Stimulated activated CD8-positive, alpha-beta memory T cell treated with anti-CD3 and anti-CD28 coated beads, Interleukin-4, amount 100 ng/mL, for 48 hours (primary cell): Measurements from ENCODE around the gene ADISSP.
A peak's percentile ranks its signal among the peaks of the same experiment; 100 is the strongest.

ENCODE experiments used
- DNase-seq: peaks from one replicate; pipeline ENCODE4 v3.0.0-alpha.2; 2020

The ADISSP gene

DNA sequence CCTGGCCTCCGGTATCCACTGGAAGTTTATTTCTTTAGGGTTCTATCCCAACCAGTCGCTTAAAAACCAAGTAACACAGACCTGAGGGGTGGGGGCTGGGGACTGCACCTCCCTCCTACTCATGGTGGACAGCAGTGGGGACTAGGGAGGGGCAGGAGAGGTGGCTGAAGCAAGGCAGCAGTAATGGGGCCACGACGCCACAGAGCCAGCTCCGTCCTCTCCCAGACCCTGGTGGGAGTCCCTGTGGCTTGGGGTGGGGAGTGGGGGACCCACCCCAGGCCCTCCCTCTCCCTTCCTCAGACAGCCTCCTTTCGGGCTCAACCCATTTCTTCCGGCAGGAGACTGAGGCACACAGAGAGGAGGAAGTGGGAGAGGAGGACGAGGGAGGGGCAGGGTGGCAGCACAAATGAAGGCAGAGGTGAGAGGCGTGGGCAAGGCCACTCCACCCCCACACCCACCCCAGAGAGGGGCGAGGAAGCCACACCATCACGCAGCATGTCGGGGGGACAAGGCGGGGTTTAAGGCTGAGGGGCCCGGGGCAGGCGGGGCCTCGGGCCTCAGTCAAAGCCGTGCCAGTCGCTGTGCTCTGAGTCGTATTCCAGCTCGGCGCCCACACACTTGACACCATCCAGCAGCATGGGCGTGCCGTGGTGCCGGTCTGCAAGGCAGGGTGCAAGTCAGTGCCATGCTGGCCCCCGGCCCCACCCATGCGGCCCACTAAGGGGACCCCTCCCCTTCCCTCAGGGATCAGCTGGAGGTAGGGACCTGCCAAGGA lies 13.9 kb downstream of the ADISSP start:
- no peak for DNase-seq

DNA sequence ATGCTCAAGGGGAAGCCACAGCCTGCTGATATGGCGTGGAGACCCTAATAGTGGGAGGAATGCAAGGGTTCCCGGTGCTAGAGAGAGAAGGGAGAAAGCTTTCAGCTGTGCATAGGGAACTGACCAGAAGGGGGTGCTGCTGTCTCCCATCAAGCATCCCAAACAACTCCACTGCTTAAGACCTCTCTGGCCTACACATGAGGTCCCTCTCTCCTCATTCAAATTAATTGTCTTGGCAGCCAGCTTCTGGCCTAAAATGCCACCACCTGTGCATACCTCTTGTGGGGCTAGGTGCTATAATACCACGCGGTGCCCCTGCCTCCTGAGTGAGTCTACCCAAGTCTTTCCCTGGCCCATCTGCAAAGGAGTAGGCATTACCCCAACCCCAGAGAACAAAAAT lies 14.5 kb downstream of the ADISSP start:
- peak; percentile 74 for DNase-seq

DNA sequence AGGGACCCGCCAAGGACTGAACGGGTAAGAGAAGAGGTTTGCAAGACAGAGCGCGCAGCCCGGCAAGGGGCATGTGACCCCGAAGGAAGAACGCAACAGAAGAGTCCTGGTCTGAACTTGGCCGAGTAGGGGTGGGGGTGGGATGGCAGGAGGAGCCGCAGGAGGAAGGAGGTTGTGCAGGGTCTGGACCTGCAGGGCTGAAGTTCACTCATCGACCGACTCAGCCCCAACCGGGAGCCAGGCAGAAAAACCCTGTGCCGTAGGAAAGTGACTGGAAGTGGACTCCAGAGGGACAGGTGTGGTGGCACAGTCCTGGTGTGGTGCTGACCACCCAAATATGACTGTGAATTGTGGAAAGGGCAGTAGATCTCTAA lies 15.2 kb downstream of the ADISSP start:
- no peak for DNase-seq

DNA sequence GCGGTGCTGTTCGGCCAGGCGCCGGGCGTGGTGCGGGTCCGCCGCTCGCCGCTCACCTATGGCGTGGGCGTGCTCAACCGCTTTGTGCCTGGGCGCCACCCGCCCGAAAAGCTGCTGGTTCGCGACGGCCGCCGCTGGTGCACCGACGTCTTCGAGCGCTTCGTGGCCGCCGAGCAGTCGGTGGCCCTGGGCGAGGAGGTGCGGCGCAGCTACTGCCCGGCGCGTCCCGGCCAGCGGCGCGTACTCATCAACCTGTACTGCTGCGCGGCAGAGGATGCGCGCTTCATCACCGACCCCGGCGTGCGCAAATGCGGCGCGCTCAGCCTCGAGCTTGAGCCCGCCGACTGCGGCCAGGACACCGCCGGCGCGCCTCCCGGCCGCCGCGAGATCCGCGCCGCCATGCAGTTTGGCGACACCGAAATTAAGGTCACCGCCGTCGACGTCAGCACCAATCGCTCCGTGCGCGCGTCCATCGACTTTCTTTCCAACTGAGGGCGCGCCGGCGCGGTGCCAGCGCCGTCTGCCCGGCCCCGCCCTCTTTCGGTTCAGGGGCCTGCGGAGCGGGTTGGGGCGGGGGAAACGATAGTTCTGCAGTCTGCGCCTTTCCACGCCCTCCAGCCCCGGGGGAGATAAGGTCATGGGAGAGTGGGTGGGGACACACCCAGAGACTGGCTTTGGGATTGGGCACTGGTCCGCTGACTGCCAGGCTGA lies 15.7 kb downstream of the ADISSP start:
- DNase-seq = peak; percentile 70

DNA sequence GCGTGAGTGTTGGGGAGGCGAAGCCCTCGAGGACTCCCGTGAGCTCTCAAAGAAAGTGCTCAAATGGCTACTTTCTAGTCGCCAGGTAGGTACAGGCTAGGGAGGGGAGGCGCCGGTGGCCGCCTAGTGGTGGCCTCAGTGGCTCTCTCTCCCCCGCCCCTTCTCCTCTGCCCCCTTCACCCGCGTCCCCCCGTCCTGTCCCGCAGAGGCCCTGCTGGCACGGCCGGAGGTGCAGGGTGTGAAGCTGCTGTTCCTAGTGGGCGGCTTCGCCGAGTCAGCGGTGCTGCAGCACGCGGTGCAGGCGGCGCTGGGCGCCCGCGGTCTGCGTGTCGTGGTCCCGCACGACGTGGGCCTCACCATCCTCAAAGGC lies 16.3 kb downstream of the ADISSP start:
- no peak for DNase-seq

DNA sequence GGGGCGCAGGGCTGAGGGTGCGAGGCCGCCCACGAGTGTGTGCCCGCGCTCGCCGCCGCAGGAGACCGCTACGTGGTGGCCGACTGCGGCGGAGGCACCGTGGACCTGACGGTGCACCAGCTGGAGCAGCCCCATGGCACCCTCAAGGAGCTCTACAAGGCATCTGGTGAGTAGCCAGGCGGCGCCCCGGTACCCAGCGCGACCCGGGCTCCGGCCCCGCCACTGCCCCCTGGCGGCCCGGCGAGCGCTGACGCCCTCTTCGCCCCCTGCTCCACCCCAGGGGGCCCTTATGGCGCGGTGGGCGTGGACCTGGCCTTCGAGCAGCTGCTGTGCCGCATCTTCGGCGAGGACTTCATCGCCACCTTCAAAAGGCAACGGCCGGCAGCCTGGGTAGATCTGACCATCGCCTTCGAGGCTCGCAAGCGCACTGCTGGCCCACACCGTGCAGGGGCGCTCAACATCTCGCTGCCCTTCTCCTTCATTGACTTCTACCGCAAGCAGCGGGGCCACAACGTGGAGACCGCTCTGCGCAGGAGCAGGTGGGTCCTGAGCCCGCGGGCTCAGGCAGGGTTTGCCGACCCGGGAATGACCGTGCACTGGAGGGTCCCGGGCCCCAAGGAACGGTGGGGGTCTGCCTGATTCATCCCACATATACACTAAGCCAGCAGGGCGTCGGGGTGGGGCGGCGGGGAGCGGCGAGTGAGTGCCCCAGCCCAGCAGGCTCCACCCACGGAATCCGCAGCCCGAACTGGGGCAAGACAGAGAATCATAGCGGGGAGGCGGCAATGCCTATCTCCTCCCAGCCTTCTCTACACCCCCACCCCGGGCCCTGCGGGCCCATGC lies 17.6 kb downstream of the ADISSP start:
- DNase-seq = peak; percentile 67

DNA sequence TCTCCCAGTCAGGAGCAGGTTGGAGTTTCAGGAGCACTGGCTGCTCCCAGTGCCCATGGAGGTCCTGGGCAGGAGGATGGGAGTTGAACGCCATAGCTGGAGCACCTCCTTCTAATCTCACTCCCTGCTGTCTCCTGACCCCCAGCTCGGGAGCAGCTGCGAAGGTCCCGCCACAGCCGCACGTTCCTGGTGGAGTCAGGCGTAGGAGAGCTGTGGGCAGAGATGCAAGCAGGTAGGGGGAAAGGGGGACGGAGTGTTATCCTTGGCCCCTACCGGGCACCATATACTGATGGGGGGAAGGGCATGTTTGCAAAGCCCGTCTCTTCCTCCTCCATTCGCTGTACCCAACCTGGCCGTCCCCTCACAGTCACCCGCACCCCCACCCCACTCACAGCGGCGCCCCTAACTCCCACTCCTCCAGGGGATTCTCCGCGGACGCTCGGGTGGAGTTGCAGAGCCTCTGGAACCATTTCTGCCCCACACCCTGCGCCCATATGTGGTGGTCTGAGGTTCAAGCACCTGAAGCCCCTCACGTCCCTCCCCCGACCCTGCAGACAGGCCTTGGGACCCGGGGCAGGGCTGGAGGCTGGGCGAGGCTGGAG lies 18.4 kb downstream of the ADISSP start:
- DNase-seq = no peak

DNA sequence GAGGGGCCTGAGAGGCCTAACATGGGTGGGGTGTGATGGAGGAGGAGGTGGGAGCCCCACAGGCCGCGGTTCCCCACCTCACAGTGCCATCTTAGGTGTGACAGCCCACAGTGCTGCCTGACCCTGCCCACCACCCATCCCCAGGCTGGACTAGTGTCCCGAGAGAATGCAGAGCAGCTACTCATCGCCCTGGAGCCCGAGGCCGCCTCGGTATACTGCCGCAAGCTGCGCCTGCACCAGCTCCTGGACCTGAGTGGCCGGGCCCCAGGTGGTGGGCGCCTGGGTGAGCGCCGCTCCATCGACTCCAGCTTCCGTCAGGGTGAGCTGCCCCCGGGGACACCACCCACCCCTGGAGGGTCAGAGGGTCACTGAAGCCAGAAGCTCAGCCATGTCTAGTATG lies 19.5 kb downstream of the ADISSP start:
- no peak for DNase-seq

DNA sequence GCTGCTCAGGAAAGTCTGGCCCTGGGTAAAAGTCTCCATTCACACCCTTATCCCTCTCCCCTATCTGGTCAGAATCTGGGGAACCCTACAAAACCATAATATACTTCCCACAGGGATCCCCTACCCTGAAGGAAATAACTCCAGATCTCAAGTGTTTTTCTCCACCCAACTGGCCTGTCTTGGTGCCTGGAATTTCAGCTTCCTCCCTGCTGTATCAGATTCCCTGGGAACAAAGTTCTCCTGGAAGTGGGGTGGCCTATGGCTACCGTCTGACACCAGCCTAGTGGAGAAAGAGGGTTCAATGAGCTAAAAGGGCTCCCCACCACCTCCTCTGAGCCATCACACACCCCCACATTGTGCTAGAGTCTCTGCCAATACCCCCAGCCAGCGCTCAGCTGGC lies 20.1 kb downstream of the ADISSP start:
- no peak for DNase-seq

DNA sequence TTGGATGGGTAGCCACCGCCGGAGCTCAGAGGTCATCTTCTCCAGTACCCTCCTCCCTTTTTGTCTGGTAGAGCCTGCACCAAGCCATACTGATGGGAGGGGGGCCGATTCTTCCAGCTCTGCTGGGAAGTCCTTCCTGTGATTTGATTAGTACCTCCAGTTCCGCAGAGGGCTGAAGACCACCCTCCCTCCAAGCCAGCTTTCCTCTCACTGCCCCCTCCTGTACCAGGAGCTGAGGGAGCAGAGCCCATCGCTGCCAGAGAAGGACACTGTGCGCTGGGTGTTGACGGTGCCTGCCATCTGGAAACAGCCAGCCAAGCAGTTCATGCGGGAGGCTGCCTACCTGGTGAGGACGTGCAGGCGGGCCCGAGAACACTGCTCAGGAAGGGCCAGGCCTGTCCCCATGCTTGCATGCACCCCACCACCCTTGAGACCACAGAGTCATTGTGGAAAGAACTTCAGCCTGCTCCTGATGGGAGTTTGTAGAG lies 21.8 kb downstream of the ADISSP start:
- no peak for DNase-seq

DNA sequence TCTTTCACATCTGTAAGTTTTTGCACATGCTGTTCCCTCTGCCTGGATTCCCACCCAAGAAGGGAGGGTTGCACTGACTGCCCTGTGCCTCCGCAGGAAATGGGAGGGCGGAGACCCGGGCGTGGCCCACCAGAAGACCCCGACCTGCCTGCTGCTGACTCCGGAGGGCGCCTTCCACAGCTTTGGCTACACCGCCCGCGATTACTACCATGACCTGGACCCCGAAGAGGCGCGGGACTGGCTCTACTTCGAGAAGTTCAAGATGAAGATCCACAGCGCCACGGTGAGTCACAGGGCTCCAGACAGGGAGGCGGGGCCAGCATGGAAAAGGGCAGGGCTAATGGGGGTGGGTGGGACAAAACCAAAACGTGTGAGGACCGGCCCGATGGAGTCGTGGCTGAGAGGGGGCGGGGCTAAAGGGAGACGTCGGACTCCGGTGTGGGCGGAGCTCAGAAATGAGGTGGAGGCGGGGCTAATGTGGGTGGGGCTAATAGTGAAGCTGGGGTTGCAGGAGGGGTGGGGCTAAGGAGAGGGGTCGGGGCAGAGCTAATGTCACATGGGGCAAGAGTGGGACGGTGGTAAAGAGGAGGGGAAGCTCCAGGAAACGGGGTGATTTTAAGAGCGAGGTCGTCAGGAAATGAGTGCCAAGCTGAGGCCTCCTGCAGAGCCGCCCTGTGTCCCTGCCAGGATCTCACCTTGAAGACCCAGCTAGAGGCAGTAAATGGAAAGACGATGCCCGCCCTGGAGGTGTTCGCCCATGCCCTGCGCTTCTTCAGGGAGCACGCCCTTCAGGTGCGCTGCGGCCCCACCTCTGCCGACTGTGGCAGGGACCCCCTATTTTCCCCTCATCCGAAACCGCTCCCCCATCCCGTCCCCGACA lies 22.5 kb downstream of the ADISSP start:
- peak; percentile 80 for DNase-seq

DNA sequence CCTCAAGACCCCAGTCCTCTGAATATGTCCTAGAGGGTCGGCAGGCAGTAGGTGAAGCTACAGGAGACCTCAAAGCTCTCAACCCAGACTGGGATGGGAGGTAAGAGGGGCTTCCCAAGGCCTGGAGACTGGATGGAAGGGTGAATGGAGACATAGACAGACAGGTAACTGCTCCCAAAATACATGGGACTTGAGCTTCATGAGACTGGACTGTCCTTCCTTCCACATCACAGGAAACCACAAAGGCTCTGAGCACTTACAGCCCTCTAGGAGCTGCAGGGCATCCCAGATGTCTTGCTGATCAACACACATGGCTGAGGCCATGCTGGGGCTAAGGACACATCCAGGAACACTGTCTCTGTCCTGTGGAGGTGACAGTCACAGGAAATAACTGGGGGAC lies 23.5 kb downstream of the ADISSP start:
- DNase-seq = no peak

DNA sequence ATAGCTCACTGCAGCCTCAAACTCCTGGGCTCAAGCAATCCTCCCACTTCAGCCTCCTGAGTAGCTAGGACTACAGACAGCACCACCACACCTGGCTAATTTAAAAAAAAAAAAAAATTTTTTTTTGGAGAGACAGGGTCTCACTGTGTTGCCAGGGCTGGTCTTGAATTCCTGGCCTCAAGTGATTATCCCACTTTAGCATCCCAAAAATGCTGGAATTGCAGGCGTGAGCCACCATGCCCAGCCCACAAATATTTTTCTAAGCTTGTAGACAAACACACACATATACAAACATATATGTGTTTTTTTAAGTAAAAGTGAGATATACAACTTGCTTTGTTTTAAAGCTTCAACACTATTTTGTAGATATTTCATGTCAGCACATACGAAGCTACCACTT lies 24.3 kb downstream of the ADISSP start:
- no peak for DNase-seq

DNA sequence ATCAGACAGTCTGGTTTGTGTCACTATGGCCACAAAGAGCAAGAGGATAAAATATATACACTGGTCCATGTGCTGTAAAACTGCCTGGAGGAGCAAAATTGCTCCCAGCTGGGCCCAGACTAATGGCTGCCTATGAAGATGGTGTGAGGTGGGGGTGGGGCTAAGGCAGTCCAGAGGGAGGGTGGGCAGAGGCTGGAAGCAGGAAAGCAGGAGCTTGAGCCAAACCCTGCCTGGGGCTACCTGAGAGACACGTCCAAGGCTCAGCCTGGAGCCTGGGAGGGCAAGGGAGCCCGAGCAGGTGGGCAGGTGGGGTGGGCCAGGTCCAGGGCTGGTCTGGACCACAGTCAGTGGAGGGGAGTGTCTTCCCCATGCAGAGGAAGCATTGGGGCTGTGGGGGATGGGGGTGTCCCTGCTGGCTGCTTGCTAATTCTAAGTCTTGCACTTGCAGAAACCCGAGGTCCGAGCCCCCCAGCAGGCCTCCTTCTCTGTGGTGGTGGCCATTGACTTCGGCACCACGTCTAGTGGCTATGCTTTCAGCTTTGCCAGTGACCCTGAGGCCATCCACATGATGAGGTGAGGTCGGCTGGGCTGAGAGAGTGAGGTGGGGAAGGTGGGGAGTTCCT lies 25.6 kb downstream of the ADISSP start:
- DNase-seq = no peak

DNA sequence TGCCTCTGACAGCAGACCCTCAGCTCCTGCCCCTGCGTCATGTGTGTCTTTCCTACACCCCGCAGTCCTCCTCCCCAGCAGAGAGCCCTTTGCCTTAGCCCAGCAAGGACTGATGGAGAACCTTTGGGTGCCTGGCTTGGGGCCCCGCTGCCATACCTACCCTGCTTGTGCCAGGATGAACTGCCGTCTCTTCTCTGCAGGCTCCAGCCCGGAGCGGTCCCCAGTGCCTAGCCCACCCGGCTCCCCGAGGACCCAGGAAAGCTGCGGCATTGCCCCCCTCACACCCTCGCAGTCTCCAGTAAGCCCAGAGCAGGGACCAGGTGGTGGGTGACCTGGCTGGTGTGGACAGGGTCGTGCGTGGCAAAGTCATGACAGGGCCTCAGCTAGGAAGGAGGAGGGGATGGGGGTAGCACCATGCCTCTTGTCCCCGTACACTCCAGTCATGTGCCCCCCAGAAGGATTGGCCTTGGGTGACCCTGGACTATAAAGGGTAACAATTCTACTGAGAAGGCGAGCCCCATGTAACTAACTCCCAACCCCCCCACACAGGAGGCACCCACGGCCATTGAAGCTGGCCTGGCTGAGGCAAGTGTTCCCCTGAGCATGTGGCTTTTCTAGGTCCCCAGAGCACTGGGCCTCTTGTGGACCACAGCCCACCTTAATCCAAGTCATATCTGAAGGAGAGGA lies 26.8 kb downstream of the ADISSP start:
- DNase-seq = no peak

DNA sequence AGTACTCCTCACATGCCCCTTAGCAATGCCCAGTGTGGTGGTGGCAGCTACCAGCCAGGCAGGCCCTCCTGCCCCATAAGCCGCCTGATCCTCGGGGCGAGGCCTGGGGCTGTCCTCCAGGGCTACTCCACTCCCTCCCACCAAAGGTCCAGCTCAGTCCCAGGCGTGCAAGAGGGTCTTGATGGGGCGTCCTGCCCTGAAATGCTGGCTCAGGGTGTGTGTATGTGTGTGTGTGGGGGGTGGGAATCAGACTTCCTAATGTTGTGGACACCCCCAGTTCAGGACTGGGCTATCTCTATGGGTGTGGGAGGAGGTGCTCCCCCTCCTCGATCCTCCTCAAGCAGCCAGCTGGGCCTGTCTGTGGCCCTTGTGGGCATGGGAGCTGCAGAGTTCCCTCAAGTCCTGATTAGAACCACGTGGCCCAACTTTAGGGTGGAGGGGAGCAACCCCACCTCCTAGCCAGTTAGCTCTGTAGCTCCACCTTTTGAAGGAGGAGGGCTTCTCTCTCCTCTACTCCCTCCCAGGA lies 27.6 kb downstream of the ADISSP start:
- DNase-seq = no peak

DNA sequence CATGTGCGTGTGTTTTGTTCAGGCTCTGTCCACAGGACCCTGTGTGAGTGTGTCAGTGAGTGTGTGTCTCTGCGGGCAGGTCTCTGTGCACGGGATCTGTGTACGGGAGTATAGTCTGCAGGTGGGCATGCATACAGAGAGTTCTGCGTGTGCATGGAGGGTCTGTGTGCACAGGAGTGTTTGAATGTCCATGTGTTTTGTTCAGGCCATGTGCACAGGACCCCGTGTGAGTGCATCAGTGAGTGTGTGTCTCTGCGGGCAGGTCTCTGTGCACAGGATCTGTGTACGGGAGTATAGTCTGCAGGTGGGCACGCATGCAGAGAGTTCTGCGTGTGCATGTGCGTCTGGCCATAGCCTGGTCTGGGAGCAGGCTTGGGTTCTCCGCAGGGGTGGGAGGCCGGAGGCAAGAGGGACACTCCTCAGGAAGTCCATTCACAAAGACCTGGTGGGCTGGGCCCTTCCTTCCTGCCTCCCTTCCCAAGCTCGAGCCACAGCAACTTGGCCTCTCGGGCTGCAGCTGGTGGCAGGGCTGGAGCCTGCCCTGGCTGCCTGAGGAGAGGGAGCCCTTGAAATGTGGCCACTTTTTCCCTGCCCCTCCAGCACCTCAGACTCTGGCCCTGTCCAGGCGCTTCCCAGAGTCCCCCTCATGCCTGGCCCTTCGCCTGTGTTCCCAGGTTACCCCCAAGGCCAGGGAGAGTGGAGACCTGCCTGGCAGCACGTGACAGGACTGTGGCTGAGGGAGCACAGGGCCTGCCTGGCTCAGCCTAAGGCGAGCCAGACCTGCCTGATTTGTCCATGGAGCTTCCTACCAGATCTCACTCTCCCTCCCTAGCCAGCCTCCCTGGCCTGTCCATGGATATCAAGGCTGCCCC lies 28.3 kb downstream of the ADISSP start:
- no peak for DNase-seq

DNA sequence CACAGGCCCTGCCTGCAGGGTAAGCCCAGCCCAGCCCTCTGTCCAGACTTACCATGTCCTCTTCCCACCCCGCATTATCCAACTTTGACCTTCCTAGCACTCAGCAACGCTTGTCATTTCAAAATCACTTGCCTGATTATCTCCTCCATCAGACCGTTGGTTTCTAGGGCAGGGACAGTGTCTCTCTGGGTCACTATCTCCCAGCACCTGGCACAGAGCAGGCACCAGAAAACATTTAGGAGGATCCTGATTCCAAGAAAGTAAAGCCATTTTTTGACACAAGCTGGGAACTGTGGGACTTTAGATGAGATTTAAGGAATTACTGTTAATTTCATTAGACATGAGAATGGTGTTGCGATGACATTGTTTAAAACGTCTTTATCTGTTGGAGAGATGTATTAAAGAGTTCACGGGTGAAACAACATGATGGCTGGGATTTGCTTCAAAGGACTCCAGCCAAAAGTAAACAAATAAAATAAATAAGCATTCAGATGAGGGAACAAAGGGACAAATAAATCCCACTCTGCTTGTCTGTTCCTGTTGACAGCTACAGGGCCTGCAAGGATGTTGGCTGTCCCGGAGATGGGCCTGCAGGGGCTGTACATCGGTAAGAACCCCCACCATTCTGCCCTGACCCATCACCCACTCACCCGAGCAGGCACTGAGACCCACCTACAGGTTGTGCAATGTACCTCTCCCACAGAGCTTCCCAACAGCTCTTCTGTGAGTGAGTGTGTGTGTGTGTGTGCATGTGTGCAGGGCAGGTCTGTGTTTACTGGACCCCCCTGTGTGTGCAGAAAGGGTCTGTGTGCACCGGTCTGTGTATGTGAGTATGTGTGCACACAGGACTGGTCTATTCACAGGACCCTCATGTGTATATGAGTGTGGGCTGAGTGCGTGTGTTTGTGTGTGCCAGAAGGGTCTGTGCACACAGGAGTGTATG lies 29.2 kb downstream of the ADISSP start:
- no peak for DNase-seq

DNA sequence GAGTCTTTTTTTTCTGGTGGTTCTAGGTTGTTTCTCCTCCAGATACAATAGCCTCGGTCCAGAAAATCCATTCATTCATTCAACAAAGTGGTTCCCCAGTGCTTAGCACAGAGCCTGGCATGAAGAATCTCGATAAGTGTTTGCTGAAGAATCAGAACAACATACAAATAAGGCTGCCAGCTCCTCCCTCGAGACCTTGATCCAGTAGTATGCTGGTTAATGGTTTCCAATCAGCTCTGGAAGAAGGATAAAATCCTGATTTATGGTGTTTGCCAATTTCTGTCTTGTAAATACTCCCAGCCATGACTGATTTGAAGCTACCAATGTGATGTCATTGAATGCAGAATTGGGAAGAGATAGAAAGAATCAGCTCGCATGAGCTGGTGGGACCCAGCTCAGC lies 31.8 kb downstream of the ADISSP start:
- DNase-seq = no peak
